Stimulated activated CD4-positive, alpha-beta T cell treated with anti-CD3 and anti-CD28 coated beads, Interleukin-12 subunit alpha, Interleukin-12 subunit beta, amount 100 ng/mL, for 24 hours (primary cell): Measurements from ENCODE around the gene FANCM.
"Not testable (repeated sequence)": the region's sequence is repeated elsewhere in the genome, so short reads cannot be mapped to it uniquely, and the experiment has no call there.

Experiments
- DNase-seq, 2 experiments: peaks; one replicate each; pipeline ENCODE4 v3.0.0-alpha.2; 2020; ENCODE audit warnings: low read depth in 2 of 2

FANCM gene

DNA sequence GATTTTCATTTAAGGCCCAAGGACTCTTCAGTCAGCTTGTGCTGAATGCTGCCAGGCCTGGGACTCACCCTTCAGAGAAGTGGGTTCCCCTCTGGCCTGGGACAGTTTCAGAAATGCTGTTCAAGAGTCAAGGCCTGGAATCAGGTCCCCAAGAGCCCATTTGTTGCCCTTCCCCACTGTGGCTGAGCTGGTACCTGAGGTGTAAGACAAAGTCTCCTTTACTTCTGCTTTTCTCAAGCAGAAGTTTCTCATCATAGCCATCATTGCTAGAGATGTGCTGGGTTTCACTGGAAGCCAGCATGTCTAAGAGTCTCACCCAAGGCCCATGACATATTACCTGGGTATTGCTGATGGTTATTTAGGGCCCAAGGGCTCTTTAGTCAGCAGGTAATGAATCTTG is 8.9 kb downstream of the FANCM start:
- no peak for DNase-seq

- DNase-seq: no peak
Measured at GRCh38 chr14:45145214-45145613, 9.5 kb downstream of the FANCM start.

GRCh38 chr14:45149602-45150001 is 13.9 kb downstream of the FANCM start:
- no peak for DNase-seq

DNA sequence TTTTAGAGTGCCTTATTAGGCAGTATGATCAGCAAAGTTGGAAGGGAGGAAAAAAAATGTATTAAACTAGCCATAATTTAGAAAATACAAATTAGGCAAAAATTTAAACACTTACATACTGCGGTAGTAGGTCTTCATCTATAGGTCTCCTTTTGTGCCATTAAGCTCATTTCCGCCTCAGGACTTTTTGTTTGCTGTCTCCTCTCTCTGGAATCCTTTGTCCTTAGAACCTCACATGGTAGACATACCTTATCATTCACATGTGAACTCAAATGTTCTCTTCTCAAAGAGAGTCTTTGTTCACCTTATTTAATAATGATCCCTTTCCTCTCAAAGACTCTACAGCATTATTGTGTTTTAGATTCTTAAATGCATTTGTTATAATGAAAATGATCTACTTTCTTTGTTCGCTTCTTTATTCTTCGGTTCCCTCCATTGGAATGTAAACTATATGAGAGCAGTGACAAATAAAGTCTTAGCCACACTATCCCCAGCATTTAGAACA is 14.7 kb downstream of the FANCM start:
- DNase-seq: no peak

DNA sequence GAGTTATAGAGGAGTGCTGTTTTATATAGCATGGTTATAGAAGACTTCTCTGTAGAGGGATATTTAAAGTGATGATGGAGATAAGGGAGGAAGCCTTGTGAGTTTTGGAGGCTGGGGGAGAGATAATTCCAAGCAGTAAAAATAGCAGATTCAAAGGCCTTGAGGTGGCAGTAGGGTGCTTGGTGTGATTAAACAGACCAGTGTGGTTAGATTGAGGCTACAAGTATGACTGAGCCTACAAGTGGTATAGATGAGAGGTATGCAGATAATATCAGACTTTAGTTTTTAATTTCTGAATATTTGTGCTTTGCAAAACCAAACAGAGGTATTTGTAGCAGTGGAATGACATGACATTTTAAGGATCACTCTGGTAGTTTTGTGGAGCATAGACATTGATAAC is 20.3 kb downstream of the FANCM start:
- no peak for DNase-seq

- DNase-seq: no peak
Measured at GRCh38 chr14:45169906-45170305, 34.2 kb downstream of the FANCM start.

GRCh38 chr14:45177076-45177475 is 41.3 kb downstream of the FANCM start:
- no peak for DNase-seq

DNA sequence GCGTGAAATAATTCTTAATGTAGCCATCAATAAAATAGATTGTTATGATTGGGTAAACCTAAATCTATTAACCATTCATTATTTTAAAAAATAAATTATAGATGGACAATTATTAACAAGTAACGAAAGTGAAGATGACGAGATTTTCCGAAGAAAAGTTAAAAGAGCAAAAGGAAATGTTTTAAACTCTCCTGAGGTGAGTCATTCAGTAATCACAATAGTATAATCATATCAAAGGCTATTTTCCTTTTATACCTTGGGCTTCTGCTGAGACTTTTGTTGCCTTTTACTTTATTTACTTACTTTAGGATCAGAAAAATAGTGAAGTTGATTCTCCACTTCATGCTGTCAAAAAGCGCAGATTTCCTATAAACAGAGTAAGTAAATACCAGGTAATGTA is 45.6 kb downstream of the FANCM start:
- DNase-seq: no peak

DNA sequence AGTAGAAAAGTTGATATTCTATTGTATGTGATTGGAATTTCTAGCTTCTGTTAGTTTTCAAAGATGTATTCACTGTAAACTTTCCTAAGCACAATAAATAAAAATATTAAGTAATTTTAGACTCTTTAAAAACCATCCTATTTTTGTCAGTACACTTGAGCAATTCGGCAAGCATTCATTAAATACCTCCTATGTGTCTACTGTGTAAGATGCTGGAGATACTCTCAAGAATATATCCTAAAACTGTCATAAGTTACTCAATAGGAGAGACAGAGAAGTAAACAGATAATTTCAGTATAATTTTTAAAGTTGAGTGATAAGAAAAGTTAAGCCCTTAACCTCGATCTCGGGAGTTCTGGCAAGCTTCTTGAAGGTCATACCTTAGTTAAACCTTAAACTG is 46.1 kb downstream of the FANCM start:
- DNase-seq: no peak

GRCh38 chr14:45185100-45185814 is 49.5 kb downstream of the FANCM start:
- no peak for DNase-seq

- no peak for DNase-seq
Measured at GRCh38 chr14:45194964-45195363, 59.2 kb downstream of the FANCM start.

- DNase-seq: no peak
Measured at GRCh38 chr14:45198551-45198950, 62.8 kb downstream of the FANCM start.

DNA sequence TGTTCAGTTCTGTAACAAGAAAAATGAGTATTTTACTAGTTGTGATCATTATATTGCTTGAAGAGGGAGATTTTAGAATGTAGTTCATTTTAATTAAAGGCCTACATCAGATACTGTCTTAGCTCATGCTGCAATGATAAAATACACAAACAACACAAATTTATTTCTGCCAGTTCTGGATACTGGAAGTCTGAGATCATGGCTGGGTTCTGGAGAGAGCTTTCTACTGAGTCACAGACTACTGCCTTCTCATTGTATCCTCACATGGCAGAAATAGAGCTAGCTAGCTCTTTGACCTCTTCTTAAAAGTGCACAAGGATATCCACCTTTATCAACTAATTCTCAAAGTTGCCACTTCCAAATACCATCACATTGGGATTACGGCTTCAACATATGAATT is 63.5 kb downstream of the FANCM start:
- no peak for DNase-seq

GRCh38 chr14:45201905-45202304 is 66.2 kb downstream of the FANCM start:
- no peak for DNase-seq

- no peak for DNase-seq
Measured at GRCh38 chr14:45204241-45204640, 68.5 kb downstream of the FANCM start.

DNA sequence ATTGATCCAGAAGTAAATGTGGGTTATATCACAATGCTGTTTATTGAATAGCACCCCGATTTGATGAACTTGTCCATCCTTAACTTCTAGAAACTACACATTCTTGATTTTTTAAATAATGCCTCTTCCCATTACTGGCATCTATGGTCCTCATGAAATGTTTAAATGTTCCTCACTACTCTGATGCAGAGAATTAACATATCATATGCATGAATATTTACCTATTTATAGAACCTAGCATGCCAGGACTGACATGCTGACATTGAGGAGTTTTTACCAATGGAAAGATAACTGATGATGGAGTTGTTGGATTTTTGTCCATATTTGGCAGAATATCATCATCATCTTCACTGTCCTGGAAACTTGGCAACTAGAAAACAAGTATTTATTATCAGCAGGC is 74.4 kb downstream of the FANCM start:
- no peak for DNase-seq

GRCh38 chr14:45211295-45211694 is 75.6 kb downstream of the FANCM start:
- no peak for DNase-seq

- DNase-seq: no peak
Measured at GRCh38 chr14:45212231-45212630, 76.5 kb downstream of the FANCM start.

DNA sequence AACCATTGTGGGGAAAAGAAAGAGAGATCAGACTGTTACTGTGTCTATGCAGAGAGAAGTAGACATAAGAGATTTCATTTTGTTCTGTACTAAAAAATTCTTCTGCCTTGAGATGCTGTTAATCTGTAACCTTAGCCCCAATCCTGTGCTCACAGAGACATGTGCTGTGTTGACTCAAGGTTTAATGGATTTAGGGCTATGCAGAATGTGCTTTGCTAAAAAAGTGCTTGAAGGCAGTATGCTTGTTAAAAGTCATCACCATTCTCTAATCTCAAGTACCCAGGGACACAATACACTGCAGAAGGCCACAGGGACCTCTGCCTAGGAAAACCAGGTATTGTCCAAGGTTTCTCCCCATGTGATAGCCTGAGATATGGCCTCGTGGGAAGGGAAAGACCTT is 78.0 kb downstream of the FANCM start:
- not testable (repeated sequence) for DNase-seq

GRCh38 chr14:45214341-45214740 is 78.6 kb downstream of the FANCM start:
- not testable (repeated sequence) for DNase-seq

DNA sequence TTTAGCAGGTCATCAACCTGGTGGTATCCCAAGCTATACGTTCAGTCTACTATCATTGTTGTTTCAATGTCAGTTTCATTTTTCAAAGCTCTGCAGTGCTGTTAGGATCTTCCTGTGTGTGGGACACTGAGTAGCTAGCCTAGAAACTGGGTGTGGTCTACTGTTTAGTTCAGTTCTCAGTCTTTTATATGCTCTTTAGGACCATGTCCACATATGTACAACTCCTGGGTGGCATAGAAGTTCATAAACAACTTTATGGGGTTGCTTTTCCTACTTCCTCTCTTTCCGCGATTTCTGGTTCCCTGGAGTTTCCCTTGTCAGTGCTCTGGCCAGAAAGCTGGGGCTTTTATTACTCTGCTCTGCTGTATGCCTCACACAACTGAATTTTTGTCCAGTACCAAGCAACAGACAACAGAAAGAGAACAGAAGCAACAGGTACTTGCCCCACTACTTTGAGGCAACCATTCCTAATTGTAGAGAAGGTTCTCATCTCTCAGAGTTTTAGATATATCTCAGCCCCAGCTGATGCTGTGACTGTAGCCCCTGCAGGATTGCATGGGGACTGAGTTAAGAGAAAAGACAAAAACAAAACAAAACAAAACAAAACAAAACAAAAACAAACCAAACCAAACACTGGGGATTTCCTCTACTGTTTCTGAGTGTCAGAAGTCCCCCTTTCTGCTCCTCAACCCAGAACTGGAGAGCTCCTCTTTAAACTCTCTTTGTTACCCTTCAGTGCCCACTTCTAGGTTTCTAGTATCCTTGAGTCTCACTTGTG is 86.9 kb downstream of the FANCM start:
- DNase-seq: no peak

- no peak for DNase-seq
Measured at GRCh38 chr14:45227566-45227965, 91.8 kb downstream of the FANCM start.

DNA sequence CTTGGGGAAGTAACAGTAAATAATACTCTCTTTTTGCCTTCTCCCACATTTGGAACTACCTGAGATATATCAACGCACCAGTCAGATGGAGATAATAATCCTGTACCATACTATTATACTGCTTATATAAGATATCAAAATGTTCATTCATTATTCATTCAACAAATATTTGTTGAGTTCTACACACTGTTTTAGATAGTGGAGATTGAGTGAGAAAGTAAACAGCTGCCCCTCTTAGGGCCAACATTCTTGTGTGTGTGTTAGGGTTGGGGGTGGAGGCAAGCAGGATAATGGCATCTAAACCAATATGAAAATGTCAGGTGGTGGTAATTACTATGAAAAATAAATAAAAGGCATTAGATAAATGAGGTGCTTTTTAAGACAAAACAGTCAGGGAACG is 103.3 kb downstream of the FANCM start:
- no peak for DNase-seq
